DND-41 (cell line): ENCODE results near the gene ACE.

Experiments used
- EZH2 ChIP-seq: IDR thresholded peaks from 3 replicates; pipeline ENCODE4 v1.6.1; 2012; ENCODE audit warnings: borderline replicate concordance, low read depth, mild to moderate bottlenecking, moderate library complexity, low read length, inconsistent platforms; ENCODE audit not compliant: severe bottlenecking
- TF ChIP-seq, protein P1 (sequence below): IDR thresholded peaks from 2 replicates; pipeline ENCODE4 v1.5.1; 2012; ENCODE audit warnings: borderline replicate concordance, low read length, moderate library complexity, mild to moderate bottlenecking; ENCODE audit not compliant: poor library complexity, severe bottlenecking; ENCODE audit errors: extremely low read depth

DNA sequence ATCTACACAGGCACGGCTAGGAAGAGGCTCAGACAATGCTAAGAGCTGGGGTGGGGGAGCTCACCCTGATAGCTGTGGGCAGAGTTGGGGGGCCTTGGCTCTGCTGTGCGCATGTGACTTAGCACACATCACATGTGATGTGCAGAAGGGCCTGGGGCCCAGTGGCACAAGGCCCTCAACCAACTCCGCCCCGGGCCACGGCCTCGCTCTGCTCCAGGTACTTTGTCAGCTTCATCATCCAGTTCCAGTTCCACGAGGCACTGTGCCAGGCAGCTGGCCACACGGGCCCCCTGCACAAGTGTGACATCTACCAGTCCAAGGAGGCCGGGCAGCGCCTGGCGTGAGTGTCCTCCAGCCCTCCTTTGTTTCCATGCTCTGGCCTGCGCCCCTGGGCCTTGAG lies 19.3 kb downstream of the ACE start:
- TF ChIP-seq, protein P1, sequence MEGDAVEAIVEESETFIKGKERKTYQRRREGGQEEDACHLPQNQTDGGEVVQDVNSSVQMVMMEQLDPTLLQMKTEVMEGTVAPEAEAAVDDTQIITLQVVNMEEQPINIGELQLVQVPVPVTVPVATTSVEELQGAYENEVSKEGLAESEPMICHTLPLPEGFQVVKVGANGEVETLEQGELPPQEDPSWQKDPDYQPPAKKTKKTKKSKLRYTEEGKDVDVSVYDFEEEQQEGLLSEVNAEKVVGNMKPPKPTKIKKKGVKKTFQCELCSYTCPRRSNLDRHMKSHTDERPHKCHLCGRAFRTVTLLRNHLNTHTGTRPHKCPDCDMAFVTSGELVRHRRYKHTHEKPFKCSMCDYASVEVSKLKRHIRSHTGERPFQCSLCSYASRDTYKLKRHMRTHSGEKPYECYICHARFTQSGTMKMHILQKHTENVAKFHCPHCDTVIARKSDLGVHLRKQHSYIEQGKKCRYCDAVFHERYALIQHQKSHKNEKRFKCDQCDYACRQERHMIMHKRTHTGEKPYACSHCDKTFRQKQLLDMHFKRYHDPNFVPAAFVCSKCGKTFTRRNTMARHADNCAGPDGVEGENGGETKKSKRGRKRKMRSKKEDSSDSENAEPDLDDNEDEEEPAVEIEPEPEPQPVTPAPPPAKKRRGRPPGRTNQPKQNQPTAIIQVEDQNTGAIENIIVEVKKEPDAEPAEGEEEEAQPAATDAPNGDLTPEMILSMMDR: no peak
- TF ChIP-seq EZH2: no peak
